HepG2 (cell line): ENCODE measurements around the gene LSMEM2. TPM values are rescaled to one million over a fixed set of nuclear protein-coding genes. Genes with fewer than 3 reads are reported as not detected.
A peak's percentile ranks its signal among the peaks of the same experiment; 100 is the strongest.

Source experiments
- FOXO4 ChIP-seq: sonication (generic); formaldehyde crosslinking; conservative IDR thresholded peaks from 2 replicates; pipeline ENCODE4 v1.8.1; 2023; ENCODE audit warnings: missing genetic modification reagents
- LRRFIP1 ChIP-seq: sonication (generic); formaldehyde crosslinking; conservative IDR thresholded peaks from 2 replicates; pipeline ENCODE4 v1.4.0; 2020; ENCODE audit warnings: missing genetic modification reagents
- MAX ChIP-seq: IDR thresholded peaks from 2 replicates; pipeline ENCODE4 v1.6.1; 2012; ENCODE audit warnings: inconsistent platforms
- ZNF609 ChIP-seq: sonication (generic); formaldehyde crosslinking; IDR thresholded peaks from 2 replicates; pipeline ENCODE4 v1.4.0; 2020; ENCODE audit warnings: mild to moderate bottlenecking, missing genetic modification reagents, borderline replicate concordance
- ZNF614 ChIP-seq: IDR thresholded peaks from 2 replicates; pipeline ENCODE4 v1.6.1; 2018; ENCODE audit warnings: missing biosample characterization, missing genetic modification reagents, inconsistent platforms, borderline replicate concordance
- ZNF7 ChIP-seq: IDR thresholded peaks from 2 replicates; pipeline ENCODE4 v1.6.1; 2016; ENCODE audit warnings: missing biosample characterization, missing genetic modification reagents
- ZNF713 ChIP-seq: sonication (generic); formaldehyde crosslinking; IDR thresholded peaks from 2 replicates; pipeline ENCODE4 v1.4.0; 2020; ENCODE audit warnings: mild to moderate bottlenecking, missing genetic modification reagents
- ZNF788 ChIP-seq: sonication (generic); formaldehyde crosslinking; IDR thresholded peaks from 2 replicates; pipeline ENCODE4 v1.5.0; 2020; ENCODE audit warnings: mild to moderate bottlenecking, missing genetic modification reagents, borderline replicate concordance
- polyA plus RNA-seq, 8 experiments: library from polyadenylated mRNA; depleted of rRNA in 3 of 8; stranded (reverse) in 7 of 8; unstranded in 1 of 8; fragments of >200 nt; fragmentation: Illumina TruSeq in 4 of 8; extraction: Trizol in 4 of 8; gene quantifications; 2 replicates each; pipeline versions ENCODE4 v1.2.1 to v1.2.3, GENCODE V29; 2011 to 2016; ENCODE audit warnings: low read depth in 4 of 8, missing spikeins in 1 of 8, mixed read lengths in 1 of 8; ENCODE audit not compliant: insufficient read depth in 1 of 8
- total RNA-seq, 5 experiments: library from RNA; depleted of rRNA; stranded (reverse); fragments of >200 nt; fragmentation: Illumina TruSeq; extraction: Trizol; gene quantifications; 2 replicates each; pipeline ENCODE4 v1.2.3, GENCODE V29; 2016; ENCODE audit warnings: low read depth in 1 of 5
- TF ChIP-seq, protein P1 (sequence below): sonication (generic); formaldehyde crosslinking; IDR thresholded peaks from 2 replicates; pipeline ENCODE4 v1.4.0; 2020; ENCODE audit warnings: missing genetic modification reagents
- TF ChIP-seq, protein P2 (sequence below): IDR thresholded peaks from 2 replicates; pipeline ENCODE4 v1.6.1; 2016; ENCODE audit warnings: low read depth, control low read depth
- TF ChIP-seq, protein P3 (sequence below): IDR thresholded peaks from 2 replicates; pipeline ENCODE4 v1.6.1; 2012; ENCODE audit warnings: low read length, improper control_type of control experiment

The LSMEM2 gene
- total and polyA plus RNA-seq, 2 of the 13 experiments (the other 11 are each of a cell fraction or from before 2014, with no cell fraction given) = 0.07 to 0.41 TPM

GRCh38 chr3:50319894-50320625, 41.2 kb downstream of the LSMEM2 start (continued):
- TF ChIP-seq, protein P1, sequence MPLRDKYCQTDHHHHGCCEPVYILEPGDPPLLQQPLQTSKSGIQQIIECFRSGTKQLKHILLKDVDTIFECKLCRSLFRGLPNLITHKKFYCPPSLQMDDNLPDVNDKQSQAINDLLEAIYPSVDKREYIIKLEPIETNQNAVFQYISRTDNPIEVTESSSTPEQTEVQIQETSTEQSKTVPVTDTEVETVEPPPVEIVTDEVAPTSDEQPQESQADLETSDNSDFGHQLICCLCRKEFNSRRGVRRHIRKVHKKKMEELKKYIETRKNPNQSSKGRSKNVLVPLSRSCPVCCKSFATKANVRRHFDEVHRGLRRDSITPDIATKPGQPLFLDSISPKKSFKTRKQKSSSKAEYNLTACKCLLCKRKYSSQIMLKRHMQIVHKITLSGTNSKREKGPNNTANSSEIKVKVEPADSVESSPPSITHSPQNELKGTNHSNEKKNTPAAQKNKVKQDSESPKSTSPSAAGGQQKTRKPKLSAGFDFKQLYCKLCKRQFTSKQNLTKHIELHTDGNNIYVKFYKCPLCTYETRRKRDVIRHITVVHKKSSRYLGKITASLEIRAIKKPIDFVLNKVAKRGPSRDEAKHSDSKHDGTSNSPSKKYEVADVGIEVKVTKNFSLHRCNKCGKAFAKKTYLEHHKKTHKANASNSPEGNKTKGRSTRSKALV = no peak
- TF ChIP-seq ZNF609 (no peak), LRRFIP1 (CRISPR knock-in tag) (no peak), ZNF614 (CRISPR knock-in tag) (no peak), ZNF7 (no peak), FOXO4 (CRISPR knock-in tag) (0 out of 2 replicates have a peak, but pooled peaks have one; percentile 62), ZNF713 (CRISPR knock-in tag) (no peak), ZNF788 (0 out of 2 replicates have a peak, but pooled peaks have one; percentile 13), MAX (no peak)
- TF ChIP-seq, protein P2, sequence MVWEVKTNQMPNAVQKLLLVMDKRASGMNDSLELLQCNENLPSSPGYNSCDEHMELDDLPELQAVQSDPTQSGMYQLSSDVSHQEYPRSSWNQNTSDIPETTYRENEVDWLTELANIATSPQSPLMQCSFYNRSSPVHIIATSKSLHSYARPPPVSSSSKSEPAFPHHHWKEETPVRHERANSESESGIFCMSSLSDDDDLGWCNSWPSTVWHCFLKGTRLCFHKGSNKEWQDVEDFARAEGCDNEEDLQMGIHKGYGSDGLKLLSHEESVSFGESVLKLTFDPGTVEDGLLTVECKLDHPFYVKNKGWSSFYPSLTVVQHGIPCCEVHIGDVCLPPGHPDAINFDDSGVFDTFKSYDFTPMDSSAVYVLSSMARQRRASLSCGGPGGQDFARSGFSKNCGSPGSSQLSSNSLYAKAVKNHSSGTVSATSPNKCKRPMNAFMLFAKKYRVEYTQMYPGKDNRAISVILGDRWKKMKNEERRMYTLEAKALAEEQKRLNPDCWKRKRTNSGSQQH (CRISPR knock-in tag) = no peak
- TF ChIP-seq, protein P3, sequence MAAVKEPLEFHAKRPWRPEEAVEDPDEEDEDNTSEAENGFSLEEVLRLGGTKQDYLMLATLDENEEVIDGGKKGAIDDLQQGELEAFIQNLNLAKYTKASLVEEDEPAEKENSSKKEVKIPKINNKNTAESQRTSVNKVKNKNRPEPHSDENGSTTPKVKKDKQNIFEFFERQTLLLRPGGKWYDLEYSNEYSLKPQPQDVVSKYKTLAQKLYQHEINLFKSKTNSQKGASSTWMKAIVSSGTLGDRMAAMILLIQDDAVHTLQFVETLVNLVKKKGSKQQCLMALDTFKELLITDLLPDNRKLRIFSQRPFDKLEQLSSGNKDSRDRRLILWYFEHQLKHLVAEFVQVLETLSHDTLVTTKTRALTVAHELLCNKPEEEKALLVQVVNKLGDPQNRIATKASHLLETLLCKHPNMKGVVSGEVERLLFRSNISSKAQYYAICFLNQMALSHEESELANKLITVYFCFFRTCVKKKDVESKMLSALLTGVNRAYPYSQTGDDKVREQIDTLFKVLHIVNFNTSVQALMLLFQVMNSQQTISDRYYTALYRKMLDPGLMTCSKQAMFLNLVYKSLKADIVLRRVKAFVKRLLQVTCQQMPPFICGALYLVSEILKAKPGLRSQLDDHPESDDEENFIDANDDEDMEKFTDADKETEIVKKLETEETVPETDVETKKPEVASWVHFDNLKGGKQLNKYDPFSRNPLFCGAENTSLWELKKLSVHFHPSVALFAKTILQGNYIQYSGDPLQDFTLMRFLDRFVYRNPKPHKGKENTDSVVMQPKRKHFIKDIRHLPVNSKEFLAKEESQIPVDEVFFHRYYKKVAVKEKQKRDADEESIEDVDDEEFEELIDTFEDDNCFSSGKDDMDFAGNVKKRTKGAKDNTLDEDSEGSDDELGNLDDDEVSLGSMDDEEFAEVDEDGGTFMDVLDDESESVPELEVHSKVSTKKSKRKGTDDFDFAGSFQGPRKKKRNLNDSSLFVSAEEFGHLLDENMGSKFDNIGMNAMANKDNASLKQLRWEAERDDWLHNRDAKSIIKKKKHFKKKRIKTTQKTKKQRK = no peak
